22Rv1 (cell line): Measurements from ENCODE around the gene ARL13B.

ENCODE experiments used
- ZFX ChIP-seq: fragments of 450-650 bp; IDR thresholded peaks from 2 replicates; pipeline ENCODE4 v1.6.1; 2017; ENCODE audit warnings: antibody characterized with exemption, borderline replicate concordance
- TF ChIP-seq, protein P1 (sequence below): fragments of 450-650 bp; IDR thresholded peaks from 2 replicates; pipeline ENCODE4 v1.5.1; 2017; ENCODE audit warnings: mild to moderate bottlenecking

- TF ChIP-seq, protein P1, sequence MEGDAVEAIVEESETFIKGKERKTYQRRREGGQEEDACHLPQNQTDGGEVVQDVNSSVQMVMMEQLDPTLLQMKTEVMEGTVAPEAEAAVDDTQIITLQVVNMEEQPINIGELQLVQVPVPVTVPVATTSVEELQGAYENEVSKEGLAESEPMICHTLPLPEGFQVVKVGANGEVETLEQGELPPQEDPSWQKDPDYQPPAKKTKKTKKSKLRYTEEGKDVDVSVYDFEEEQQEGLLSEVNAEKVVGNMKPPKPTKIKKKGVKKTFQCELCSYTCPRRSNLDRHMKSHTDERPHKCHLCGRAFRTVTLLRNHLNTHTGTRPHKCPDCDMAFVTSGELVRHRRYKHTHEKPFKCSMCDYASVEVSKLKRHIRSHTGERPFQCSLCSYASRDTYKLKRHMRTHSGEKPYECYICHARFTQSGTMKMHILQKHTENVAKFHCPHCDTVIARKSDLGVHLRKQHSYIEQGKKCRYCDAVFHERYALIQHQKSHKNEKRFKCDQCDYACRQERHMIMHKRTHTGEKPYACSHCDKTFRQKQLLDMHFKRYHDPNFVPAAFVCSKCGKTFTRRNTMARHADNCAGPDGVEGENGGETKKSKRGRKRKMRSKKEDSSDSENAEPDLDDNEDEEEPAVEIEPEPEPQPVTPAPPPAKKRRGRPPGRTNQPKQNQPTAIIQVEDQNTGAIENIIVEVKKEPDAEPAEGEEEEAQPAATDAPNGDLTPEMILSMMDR = no peak
- TF ChIP-seq ZFX = no peak
Observed at GRCh38 chr3:94076055-94076454, 96.1 kb downstream of the ARL13B start.
